ENCODE results near the gene IDI1.

IDI1 gene

GRCh38 chr10:1009071-1009494 is 39.8 kb downstream of the IDI1 start:
- no peak for TF ChIP-seq CTCF (IDR thresholded peaks at IDR 0.05; ENCODE audit: borderline replicate concordance, insufficient read depth, low read depth, low read length)
- no peak overlapping the region for H3K4me3 ChIP-seq (ENCODE audit: low read depth, low read length)

- TF ChIP-seq CTCF (IDR thresholded peaks at IDR 0.05; ENCODE audit: borderline replicate concordance, insufficient read depth, low read depth, low read length): no peak
- H3K4me3 ChIP-seq (ENCODE audit: low read depth, low read length): no peak overlapping the region
These were observed 41.3 kb downstream of the IDI1 start for GRCh38 chr10:1007583-1007982.

GRCh38 chr10:1006573-1006972 is 42.3 kb downstream of the IDI1 start:
- H3K4me3 ChIP-seq (ENCODE audit: low read depth, low read length): no peak overlapping the region
- TF ChIP-seq CTCF (IDR thresholded peaks at IDR 0.05; ENCODE audit: borderline replicate concordance, insufficient read depth, low read depth, low read length): no peak

GRCh38 chr10:1003884-1004670 is 44.8 kb downstream of the IDI1 start:
- H3K4me3 ChIP-seq (ENCODE audit: low read depth, low read length): no peak overlapping the region
- no peak for TF ChIP-seq CTCF (IDR thresholded peaks at IDR 0.05; ENCODE audit: borderline replicate concordance, insufficient read depth, low read depth, low read length)

- H3K4me3 ChIP-seq (ENCODE audit: low read depth, low read length): no peak overlapping the region
- no peak for TF ChIP-seq CTCF (IDR thresholded peaks at IDR 0.05; ENCODE audit: borderline replicate concordance, insufficient read depth, low read depth, low read length)
These were observed 46.4 kb downstream of the IDI1 start for GRCh38 chr10:1002425-1003006.

GRCh38 chr10:997266-998022 is 51.5 kb downstream of the IDI1 start:
- TF ChIP-seq CTCF (IDR thresholded peaks at IDR 0.05; ENCODE audit: borderline replicate concordance, insufficient read depth, low read depth, low read length): no peak
- no peak overlapping the region for H3K4me3 ChIP-seq (ENCODE audit: low read depth, low read length)
